Testis (tissue), 2 donors: ENCODE data around the gene SPDYE16.

Source experiments
- POLR2A ChIP-seq: fragments of 450-650 bp; IDR thresholded peaks from one replicate; pipeline ENCODE4 v1.6.1; 2017; ENCODE audit warnings: antibody characterized with exemption, mild to moderate bottlenecking, moderate library complexity
- TF ChIP-seq, protein P1 (sequence below), 3 experiments: fragments of 450-650 bp in 2 of 3; fragments of 200-600 bp in 1 of 3; sonication (generic) in 1 of 3; IDR thresholded peaks; one replicate each; pipeline ENCODE4 v1.5.1; 2016 to 2019; ENCODE audit warnings: antibody characterized with exemption in 3 of 3, mild to moderate bottlenecking in 2 of 3, moderate library complexity in 1 of 3

GRCh38 chr7:76513817-76514799 lies 29.0 kb downstream of the SPDYE16 start:
- TF ChIP-seq, protein P1, sequence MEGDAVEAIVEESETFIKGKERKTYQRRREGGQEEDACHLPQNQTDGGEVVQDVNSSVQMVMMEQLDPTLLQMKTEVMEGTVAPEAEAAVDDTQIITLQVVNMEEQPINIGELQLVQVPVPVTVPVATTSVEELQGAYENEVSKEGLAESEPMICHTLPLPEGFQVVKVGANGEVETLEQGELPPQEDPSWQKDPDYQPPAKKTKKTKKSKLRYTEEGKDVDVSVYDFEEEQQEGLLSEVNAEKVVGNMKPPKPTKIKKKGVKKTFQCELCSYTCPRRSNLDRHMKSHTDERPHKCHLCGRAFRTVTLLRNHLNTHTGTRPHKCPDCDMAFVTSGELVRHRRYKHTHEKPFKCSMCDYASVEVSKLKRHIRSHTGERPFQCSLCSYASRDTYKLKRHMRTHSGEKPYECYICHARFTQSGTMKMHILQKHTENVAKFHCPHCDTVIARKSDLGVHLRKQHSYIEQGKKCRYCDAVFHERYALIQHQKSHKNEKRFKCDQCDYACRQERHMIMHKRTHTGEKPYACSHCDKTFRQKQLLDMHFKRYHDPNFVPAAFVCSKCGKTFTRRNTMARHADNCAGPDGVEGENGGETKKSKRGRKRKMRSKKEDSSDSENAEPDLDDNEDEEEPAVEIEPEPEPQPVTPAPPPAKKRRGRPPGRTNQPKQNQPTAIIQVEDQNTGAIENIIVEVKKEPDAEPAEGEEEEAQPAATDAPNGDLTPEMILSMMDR (IDR thresholded peaks at IDR 0.05): no peak
- no peak for TF ChIP-seq POLR2A
